SH-SY5Y (cell line): ENCODE results near the gene UTS2B.

Experiments used
- GATA2 ChIP-seq: IDR thresholded peaks from 2 replicates; pipeline ENCODE4 v1.6.1; 2011; ENCODE audit warnings: mild to moderate bottlenecking, low read depth, low read length
- GATA3 ChIP-seq: IDR thresholded peaks from 2 replicates; pipeline ENCODE4 v1.6.1; 2011; ENCODE audit warnings: low read depth, mild to moderate bottlenecking, low read length, moderate library complexity

Gene UTS2B

GRCh38 chr3:191329654-191330529, at the start of gene UTS2B:
UTS2B (minus strand) TSS chr3:191330526; CDS start chr3:191282189, 48,337 bp downstream.
- no peak for TF ChIP-seq GATA2
- no peak for TF ChIP-seq GATA3

GRCh38 chr3:191380001-191380400, 49.7 kb upstream of the UTS2B start:
- TF ChIP-seq GATA3 (no peak), GATA2 (no peak)

GRCh38 chr3:191379446-191379845, 49.1 kb upstream of the UTS2B start:
- TF ChIP-seq GATA2 (no peak), GATA3 (no peak)

- no peak for TF ChIP-seq GATA2
- no peak for TF ChIP-seq GATA3
These were observed 48.0 kb upstream of the UTS2B start for GRCh38 chr3:191378142-191378812.

GRCh38 chr3:191376516-191377141, 46.3 kb upstream of the UTS2B start:
- TF ChIP-seq GATA2 (no peak), GATA3 (no peak)

- TF ChIP-seq GATA3, result no peak
- no peak for TF ChIP-seq GATA2
These were observed 43.0 kb upstream of the UTS2B start for GRCh38 chr3:191373327-191373726.

- no peak for TF ChIP-seq GATA3
- TF ChIP-seq GATA2, result no peak
These were observed 41.8 kb upstream of the UTS2B start for GRCh38 chr3:191372122-191372521.

GRCh38 chr3:191369616-191370010, 39.3 kb upstream of the UTS2B start:
- TF ChIP-seq GATA2 (no peak), GATA3 (no peak)

- TF ChIP-seq GATA2, result no peak
- TF ChIP-seq GATA3, result no peak
These were observed 38.7 kb upstream of the UTS2B start for GRCh38 chr3:191368755-191369615.

GRCh38 chr3:191366675-191367074, 36.3 kb upstream of the UTS2B start:
- TF ChIP-seq GATA2 (no peak), GATA3 (no peak)

- TF ChIP-seq GATA2 (no peak), GATA3 (no peak)
These were observed 32.9 kb upstream of the UTS2B start for GRCh38 chr3:191363221-191363620.

- TF ChIP-seq GATA3 (no peak), GATA2 (no peak)
These were observed 32.3 kb upstream of the UTS2B start for GRCh38 chr3:191362524-191363090.

- no peak for TF ChIP-seq GATA3
- TF ChIP-seq GATA2, result no peak
These were observed 31.7 kb upstream of the UTS2B start for GRCh38 chr3:191362037-191362436.
